Left renal cortex interstitium (tissue), 4 donors: Measurements from ENCODE around the gene CSKMT. TPM values are rescaled to one million over a fixed set of nuclear protein-coding genes. Genes with fewer than 3 reads are reported as not detected.
"Not testable (repeated sequence)": the region's sequence is repeated elsewhere in the genome, so short reads cannot be mapped to it uniquely, and the experiment has no call there.

Source experiments
- DNase-seq, 4 donors: peaks; one replicate each; pipeline ENCODE4 v3.0.0-alpha.2; 2013; ENCODE audit warnings: low read depth in 4 of 4, low spot score in 2 of 4, missing footprints in 1 of 4
- polyA plus RNA-seq, 4 donors: library from polyadenylated mRNA; unstranded; fragments of 120-200 nt; gene quantifications; one replicate each; pipeline ENCODE4 v1.2.1, GENCODE V29; 2013; ENCODE audit not compliant: insufficient read length in 4 of 4

The CSKMT gene, protein sequence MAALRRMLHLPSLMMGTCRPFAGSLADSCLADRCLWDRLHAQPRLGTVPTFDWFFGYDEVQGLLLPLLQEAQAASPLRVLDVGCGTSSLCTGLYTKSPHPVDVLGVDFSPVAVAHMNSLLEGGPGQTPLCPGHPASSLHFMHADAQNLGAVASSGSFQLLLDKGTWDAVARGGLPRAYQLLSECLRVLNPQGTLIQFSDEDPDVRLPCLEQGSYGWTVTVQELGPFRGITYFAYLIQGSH
- polyA plus RNA-seq, result 1 to 10 TPM; 3.9 to 8.9 (median 6.2) TPM

DNA sequence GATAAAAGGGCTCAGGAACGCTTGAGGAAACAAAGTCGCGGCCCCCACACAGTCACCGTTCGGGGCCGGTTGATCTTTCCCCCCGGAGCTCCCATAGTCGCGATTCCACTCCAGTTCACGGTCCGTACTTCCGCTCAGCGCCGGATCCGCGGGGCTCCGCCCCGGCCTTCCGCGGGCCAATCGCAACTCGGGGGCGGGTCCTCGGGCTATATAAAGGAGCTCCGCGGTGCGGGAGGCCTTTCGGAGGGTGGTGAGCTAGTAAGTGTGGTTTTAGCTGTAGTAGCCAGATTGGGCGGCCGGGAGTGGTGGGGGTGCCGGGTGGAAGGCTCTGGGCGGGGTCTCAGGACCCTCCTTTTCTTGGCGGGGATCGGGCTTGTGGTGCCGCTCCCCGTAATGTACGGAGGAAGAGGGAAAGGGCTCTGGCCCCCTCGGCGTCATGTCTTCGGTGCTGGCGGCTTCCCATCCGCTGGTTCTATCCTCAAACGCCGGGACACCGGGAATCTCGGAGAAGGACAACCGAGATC, at the start of gene CSKMT, which contains the start of gene C11orf98:
CSKMT (plus strand) TSS at position 238 of the 524 bp plus-strand sequence. CDS start 568 bp downstream, outside the sequence.
C11orf98 (minus strand) TSS at position 136 of the 524 bp plus-strand sequence; CDS start at position 95, 41 bp downstream.
- peak; percentile 88 to 93 (median 91) for DNase-seq

DNA sequence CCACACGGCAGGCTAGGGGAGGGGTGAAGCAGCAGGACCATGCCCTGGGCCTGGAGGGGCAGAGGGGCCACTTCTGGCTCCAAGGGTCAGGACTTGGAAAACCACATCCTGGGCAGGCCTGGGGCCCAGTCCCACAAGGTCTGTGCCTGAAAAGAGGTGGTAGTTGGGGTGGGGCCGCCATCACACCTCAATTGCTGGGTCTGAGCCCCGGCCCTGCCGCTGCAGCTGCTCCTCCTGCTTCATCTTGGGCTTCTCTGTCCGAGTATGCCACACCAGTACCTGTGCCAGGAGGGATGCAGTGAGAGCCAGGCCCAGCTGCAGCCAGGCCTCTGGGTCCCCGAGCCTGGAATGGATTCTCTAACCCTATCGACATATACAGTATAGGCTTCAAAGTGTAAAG, 49.6 kb upstream of the CSKMT start:
- DNase-seq, result no peak

DNA sequence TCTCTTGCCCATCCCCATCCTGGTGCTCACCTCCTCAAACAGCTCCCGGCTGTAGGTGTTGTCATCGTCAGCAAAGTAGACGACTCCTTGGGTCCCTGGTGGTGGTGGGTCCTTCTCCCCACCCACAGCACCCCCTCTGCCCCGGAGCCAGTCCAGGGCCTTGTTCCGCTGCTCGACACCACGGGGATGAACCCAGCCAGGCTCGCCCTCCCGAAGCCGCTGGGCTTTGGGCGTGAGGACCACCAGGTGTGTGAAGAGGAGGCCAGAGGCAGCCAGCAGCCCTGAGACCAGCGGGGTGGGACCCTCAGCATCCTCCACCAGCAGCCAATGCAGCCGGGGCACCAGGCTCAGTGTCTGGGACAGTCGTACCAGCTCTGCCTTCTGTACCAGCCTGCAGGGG, 48.2 kb upstream of the CSKMT start:
- not testable (repeated sequence) for DNase-seq

DNA sequence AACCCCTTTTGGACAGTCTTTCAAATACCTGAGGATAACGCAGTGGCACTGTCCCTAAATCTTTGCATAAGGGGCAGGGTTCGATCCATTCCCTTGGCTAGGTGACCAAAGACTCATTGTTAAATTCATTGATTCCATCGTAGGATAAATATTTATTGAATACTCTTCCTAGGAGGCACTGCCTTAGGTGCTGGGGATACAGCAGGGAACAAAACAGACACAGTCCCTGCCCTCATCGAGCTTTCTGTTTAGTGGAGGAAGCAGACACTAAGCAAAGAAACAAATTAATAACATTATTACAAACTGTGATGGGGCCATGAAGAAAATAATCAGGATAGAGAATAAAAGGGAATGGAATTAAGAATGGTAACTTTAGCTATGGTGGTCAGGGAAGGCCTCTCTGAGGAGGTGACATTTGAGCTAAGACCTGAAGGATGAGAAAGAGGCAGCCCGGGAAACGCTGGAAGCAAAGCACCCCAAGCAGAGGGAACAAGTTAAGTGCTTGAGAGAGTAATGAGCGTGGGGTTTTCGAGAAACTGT, 44.0 kb upstream of the CSKMT start:
- no peak for DNase-seq

DNA sequence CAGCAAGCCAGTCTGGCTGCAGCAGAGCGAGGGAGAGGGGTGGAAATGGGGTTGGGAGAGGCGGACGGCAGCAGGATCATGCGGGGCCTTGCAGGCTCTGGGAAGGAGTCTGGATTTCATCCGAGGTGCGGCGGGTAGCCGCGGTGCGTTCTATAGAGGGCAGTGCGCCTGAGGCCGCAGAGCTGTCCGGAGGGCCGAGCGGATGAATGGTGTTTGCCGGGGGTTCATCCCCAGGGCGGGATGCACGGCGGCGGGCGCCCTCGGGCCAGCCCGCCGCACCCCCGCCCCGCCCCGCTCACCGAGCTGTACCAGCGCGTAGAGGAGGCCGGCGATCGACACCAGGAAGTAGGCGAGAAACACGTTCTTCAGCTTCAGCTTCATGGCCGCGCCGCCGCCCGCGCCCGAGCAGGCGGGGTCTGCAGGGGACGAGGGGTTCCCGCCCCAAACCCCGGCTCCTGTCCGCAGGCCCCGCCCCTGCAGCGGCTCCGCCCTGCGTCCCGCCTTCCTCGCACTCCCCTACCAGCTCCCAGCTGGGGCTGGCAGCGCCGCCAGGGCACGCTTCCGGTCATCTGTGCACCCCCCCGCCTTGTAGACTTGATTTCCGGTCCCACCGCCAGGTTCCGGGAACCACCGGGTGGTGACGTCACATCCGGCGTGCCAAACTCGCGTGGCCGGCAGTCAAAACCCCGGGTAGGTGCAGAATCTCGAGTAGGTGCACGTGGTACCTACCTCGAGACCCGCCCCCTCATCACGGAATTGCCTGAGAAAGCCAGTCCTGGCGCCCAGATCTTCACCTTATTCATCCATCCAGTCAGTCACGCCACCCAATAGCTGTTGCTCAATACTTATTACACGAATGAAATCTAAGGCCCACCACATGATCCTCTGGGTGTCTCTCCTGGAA, 43.3 kb upstream of the CSKMT start, which contains the start of gene B3GAT3:
B3GAT3 (minus strand) TSS at position 420 of the 904 bp plus-strand sequence; CDS start at position 381, 39 bp downstream.
- peak in 3 of 4 donors; percentile 68 to 92 (median 84) for DNase-seq

DNA sequence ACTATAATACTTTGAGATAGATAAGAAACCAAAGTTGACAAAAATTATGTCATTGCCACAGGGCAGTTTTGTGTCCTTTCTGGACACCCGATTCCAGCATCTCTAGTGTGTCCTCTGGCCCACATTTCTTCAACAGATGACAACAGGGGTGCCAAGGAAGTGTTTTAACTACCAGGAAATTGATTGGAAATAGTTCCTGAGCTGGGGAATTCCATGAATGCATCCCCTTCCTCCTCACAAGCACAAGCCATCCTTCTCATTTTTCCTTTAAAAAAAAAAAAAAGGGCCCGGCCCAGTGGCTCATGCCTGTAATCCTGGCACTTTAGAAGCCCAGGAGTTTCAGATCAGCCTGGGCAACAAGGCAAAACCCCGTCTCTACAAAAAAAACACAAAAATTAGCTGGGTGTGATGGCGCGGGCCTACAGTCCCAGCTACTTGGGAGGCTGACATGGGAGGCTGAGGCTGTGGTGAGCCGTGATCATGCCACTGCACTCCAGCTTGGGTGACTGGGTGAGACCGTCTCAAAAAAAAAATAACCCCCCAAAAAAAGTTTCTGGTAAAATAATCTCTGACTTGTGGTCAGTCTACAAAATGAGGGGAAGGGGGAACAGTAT, 42.5 kb upstream of the CSKMT start:
- DNase-seq, result no peak

DNA sequence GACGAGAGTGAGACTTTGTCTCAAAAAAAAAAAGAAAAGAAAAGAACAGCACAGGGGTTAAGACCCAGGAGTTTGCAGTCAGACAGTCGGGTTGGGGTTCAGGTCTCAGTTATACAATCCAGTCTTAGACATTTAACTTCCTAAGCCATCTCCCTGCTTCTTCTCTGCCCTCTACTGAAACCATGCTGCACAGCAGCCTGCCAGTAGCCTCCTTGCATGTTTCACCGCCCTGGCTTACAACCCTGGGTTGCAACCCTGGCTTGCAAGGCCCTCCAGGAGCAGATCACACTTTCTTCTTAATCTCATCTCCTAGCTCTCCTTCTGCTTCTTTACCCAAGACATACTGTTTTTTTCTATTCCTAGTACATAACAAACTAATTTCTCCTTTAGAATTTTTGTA, 37.4 kb upstream of the CSKMT start:
- no peak for DNase-seq

DNA sequence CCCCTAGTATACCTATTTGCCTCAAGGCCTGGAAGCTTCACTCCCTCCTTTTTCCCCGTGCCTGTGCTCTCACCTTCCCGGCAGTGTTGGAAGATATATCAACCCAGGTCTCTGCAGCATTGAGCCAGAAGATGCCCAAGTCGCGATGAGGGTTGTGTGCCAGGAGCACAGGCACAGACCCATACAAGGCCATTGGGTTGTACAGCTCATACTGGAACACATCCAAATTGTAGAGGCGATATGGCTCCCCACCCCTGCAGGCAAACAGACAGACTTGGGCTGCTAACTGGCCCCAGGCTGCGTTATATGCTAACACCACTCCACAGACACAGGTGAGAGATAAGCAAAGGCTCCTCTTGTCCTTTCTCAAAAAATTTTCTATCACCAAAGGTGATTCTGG, 32.6 kb upstream of the CSKMT start:
- DNase-seq, result no peak

DNA sequence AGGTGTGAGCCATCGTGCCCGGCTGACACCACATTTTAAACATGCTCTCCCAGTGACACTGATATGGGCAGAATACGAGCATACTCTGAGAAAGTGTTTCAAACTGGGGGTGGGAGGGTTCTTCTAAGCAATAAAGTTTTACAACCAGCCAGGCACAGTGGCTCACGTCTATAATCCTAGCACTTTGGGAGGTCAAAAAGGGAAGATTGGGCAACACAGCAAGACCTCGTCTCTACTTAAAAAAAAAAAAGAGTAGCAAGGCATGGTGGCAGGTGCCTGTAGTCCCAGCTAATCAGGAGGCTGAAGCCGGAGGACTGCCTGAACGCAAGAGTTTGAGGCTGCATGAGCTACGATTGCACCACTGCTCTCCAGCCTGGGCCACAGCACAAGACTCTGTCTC, 20.9 kb upstream of the CSKMT start:
- no peak for DNase-seq

DNA sequence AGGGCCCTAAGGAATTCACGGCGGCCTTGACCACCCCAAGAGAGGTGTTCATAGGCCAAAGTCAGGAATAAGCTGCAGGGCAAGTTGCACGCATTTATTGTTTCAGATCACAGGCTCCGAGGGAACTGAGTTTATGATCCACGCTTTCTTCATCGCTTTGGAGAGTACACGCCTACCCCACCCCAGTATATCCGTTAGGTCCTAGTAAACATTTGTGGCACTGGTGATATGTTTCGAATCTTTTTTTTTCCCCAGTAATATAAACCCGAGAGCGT, 19.5 kb upstream of the CSKMT start:
- DNase-seq, result no peak

DNA sequence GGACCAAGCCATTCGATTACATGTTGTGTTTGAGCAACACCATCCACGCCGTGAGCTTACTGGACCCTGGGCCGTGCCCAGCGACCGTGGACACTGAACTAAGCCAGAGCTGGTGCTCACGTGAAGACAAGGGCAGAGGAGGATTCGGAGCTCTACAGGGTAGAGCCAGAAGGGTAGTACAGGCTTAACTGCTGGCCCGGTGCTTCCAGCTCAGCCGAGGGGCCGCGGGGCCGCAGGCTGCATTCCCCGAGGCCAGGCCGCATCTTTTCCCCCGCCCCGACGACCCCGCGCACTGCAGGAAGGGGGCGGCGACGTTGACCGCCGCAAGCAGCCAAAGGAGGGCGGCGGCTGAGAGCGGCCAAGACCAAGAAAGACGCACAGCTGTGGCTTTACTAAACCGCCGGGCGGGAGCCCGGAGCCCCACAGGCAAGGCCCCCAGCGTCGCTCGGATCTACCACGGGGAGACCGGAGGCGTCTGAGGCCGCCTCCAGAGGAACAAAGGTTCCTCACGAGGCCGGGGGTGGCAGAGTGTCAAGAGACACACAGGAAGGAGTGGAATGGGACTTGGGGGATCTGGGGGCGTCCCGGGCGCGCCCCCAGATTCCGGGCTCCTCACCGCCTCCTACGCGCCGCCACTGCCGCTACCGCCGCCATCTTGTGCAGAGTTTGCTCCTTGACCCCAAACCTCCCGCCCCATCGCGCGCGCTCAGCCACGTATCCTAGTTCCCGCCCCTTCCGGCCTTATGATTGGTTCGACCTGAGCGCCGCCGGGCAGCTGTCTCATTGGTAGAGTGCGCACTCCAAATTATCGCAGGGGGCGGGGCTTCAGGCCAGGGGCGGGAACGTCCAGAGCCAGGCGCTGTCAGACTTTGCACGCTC, 18.9 kb upstream of the CSKMT start, which contains the start of gene GANAB:
GANAB (minus strand) TSS at position 668 of the 879 bp plus-strand sequence; CDS start at position 654, 14 bp downstream.
- peak; percentile 86 to 99 (median 96) for DNase-seq

DNA sequence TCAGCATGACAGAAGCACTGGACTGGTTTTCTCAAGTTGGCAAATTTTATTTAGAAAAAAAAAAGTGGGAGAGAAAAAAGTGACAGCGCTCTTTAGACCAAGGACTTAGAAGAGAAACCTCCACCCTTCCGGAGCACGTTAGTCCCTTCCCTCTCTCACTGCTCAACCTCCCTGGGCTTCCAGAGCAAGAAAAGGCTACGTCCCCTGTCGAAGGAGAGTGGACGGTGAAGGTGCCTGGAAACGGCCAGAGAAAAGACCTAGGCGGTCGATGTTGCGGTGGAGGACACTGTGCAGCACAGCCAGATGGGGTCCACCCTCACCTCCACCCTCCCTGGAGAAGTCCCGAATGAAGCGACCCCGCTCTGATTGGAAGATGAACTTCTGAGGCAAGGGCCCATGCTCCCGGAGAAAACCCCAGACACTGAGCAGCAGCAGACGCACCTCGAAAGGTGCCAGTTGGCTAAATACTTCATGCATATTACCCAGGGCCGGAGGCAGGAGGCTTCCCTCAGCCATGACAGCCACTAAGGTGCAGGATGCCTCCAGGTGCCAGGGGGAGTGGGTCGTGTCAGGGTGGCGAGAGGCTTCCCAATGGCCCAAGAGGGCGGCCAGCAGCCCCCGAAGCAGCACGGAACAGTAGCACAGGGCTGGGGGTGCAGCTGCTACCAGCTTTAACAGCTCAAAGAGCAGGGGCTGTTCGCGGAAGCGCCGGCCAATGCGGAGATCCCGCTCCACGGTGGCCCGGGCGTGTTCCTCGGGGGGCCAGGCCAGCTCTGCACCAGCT, 18.1 kb upstream of the CSKMT start:
- no peak for DNase-seq

DNA sequence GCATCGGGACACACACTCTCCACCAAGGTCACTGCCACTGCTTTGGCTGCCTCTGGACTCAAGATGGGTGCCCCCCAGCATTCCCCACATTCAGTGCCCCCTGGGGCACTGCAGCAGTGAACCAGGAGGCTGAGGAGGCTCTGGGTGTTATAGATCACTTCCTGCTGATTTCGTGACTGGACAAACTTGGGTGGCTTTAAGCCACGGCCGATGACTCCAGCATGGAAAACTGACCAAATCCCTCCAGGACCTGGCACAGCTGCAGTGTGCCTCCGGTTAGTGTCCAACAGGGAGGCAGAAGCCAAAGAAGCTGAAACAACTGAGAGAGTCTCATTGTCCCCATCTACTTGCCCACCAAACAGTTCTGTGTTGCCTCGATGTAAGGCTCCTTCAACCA, 17.5 kb upstream of the CSKMT start:
- no peak for DNase-seq

DNA sequence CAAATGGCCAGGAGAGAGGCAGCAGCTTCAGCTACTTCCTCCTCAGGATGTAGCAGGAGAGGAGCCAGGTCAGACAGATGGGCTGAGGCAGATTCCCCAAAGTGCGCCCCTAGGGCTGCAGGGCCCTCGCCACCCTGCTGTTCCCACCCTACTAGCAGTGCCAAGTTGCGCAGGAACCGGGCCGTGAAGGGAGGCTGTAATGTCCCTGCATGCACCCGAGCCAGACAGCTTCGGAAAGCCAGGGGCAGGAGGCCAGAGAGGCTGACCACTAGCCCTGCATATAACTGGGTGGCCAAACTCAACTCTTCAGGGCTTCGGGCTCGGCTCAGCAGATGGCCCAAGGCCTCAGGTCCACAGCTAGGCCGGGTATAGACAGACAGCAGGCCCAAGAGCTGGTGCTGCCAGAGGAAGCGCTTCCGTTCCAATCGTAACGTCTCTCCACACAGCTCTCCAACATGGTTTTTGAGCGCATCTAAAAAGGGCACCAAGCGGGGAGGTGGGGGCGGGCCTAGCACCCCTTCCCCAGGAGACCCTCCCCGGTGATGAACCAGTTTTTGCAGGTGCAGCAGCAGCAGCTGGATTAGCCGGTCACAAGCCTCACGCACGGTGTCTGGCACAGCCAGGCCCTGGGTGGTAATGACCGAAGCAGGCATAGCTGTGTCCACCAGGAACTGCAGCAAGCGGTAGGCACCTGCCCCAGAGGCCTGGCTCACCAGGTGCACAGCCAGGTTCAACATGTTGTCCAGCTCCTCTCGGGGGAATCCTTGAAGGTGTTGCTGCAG, 16.7 kb upstream of the CSKMT start:
- DNase-seq, result no peak

DNA sequence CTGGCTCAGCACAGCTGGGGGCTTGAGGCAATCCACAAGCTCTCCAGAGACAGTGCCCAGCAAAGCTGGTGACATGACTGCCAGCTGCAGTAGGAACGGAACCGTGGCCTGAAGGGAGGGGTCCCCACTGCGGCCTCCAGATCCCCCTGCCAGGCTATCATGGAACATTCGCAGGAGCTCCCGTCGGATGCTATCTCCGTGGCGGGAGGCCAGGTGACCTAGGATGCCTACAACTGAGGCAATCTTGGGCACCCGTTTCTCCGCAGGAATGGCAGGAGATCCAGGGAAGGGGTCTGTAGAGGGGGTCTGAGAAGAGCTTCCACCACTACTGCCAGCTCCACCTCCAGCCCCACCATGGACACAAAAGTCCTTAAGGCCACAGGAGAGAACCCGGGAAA, 16.1 kb upstream of the CSKMT start:
- DNase-seq, result no peak

DNA sequence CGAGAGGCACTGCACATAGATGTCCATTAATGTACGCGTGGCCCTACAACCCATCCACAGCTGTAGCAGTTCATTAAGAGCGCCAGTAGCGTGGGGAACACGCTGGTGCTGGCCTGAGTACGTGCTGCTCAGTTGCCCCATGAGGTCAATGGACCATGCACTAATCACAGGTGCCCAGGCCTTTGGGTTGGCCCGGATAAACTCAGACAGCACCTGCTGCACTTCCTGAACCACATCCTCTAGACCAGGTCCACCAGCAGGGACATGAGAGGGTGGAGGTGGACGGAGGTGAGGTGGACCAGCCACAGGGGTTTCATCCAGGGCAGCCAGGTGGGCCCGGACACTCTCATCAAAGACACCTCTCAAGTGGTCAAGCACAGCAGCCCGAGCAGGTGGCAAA, 15.6 kb upstream of the CSKMT start:
- no peak for DNase-seq

DNA sequence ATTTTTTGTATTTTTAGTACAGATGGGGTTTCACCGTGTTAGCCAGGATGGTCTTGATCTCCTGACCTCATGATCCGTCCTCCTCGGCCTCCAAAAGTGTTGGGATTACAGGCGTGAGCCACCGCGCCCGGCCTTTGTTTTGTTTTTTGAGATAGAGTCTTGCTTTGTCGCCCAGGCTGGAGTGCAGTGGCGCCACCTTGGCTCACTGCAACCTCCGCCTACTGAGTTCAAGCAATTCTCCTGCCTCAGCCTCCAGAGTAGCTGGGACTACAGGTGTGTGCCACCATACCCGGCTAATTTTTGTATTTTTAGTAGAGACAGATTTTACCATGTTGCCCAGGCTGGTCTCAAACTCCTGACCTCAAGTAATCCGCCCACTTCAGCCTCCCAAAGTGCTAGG, 14.8 kb upstream of the CSKMT start:
- DNase-seq, result not testable (repeated sequence)
